Fibroblast of mammary gland (primary cell): Measurements from ENCODE around the gene SYNDIG1.
A peak's percentile ranks its signal among the peaks of the same experiment; 100 is the strongest.

ENCODE experiments used
- DNase-seq: peaks from one replicate; pipeline ENCODE4 v3.0.0-alpha.2; 2010; ENCODE audit warnings: low read depth
- H3K4me3 ChIP-seq: 2 replicates; pipeline ENCODE4 v1.5.1; 2011; ENCODE audit warnings: low read depth, mild to moderate bottlenecking, low read length, moderate library complexity; ENCODE audit not compliant: control insufficient read depth
- TF ChIP-seq, protein P1 (sequence below): conservative IDR thresholded peaks from 2 replicates; pipeline ENCODE4 v1.5.1; 2011; ENCODE audit warnings: low read depth, low read length, inconsistent platforms; ENCODE audit not compliant: control insufficient read depth, insufficient read depth

Gene SYNDIG1

GRCh38 chr20:24489631-24490260, 20.3 kb downstream of the SYNDIG1 start:
- no peak for DNase-seq
- no peak overlapping the region for H3K4me3 ChIP-seq
- TF ChIP-seq, protein P1, sequence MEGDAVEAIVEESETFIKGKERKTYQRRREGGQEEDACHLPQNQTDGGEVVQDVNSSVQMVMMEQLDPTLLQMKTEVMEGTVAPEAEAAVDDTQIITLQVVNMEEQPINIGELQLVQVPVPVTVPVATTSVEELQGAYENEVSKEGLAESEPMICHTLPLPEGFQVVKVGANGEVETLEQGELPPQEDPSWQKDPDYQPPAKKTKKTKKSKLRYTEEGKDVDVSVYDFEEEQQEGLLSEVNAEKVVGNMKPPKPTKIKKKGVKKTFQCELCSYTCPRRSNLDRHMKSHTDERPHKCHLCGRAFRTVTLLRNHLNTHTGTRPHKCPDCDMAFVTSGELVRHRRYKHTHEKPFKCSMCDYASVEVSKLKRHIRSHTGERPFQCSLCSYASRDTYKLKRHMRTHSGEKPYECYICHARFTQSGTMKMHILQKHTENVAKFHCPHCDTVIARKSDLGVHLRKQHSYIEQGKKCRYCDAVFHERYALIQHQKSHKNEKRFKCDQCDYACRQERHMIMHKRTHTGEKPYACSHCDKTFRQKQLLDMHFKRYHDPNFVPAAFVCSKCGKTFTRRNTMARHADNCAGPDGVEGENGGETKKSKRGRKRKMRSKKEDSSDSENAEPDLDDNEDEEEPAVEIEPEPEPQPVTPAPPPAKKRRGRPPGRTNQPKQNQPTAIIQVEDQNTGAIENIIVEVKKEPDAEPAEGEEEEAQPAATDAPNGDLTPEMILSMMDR = no peak

DNA sequence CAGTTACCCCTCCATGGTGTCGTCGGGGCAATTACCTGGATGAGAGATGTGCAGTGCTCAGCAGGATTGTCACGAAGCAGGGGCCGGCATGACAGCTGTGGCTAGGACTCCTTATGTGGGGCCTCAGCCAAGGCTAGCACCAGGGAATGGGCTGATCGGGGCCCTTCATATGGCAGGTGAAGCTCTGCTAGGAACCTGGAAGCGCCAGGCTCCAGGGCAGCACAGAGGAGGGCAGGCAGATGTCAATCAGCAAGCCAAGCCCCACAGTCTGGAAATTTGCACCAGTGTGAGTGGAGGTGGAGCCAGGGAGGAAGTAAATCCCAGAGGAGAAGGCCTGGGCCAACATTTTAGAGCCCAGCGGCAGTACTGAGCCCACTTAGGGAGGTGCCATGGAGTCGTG, 21.2 kb downstream of the SYNDIG1 start:
- H3K4me3 ChIP-seq = no peak overlapping the region
- DNase-seq = no peak
- TF ChIP-seq, protein P1 = no peak

- TF ChIP-seq, protein P1 = no peak
- peak; percentile 7 for DNase-seq
Measured at GRCh38 chr20:24491041-24491756, 21.8 kb downstream of the SYNDIG1 start.

GRCh38 chr20:24492031-24492607, 22.7 kb downstream of the SYNDIG1 start:
- TF ChIP-seq, protein P1 = no peak
- no peak for DNase-seq
- no peak overlapping the region for H3K4me3 ChIP-seq

More at GRCh38 chr20:24491041-24491756, 21.8 kb downstream of the SYNDIG1 start:
- H3K4me3 ChIP-seq = no peak overlapping the region

GRCh38 chr20:24492698-24493097, 23.3 kb downstream of the SYNDIG1 start:
- DNase-seq = no peak
- no peak overlapping the region for H3K4me3 ChIP-seq
- TF ChIP-seq, protein P1 = no peak

DNA sequence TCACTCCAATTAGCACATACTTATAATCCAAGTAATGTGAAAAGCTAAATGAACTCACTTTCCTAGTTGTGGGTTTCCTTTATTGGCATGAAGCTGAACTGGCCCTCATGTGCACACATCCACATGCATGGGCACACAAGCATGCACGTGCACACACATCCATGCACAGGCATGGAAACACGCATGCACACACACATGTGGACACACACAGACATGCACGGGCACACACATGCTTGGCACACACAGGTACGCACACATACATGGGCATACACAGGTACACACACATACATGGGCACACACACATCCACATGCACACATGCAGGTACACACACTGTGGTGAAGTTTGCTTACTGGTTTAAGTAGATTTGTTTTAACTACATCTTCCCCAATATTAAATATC, 23.8 kb downstream of the SYNDIG1 start:
- no peak overlapping the region for H3K4me3 ChIP-seq
- TF ChIP-seq, protein P1 = no peak
- DNase-seq = no peak
